Pancreas (tissue), 10 donors: ENCODE measurements around the gene RANBP6. TPM values are rescaled to one million over a fixed set of nuclear protein-coding genes. Genes with fewer than 3 reads are reported as not detected.

Experiments used
- ATAC-seq, 4 donors: fragments of 200-7000 bp; cut with Tn5 transposase; one replicate each; pipeline versions ENCODE4 v1.8.0 to v1.9.1; 2020; ENCODE audit warnings: mild to moderate bottlenecking in 4 of 4, moderate library complexity in 4 of 4
- DNase-seq, 6 donors: peaks; one replicate each; pipeline ENCODE4 v3.0.0-alpha.2; 2020
- FAIRE-seq: peaks from 2 replicates; lab custom pipeline; 2012; peaks lifted over from hg19 to GRCh38; lab: Jason Lieb, UNC
- H3K27ac ChIP-seq, 4 donors: fragments of 200-600 bp; sonication (generic); 1 replicate in 3 of 4; 2 replicates in 1 of 4; pipeline versions ENCODE4 v1.5.0 to v1.8.0; 2020
- H3K27me3 ChIP-seq, 4 donors: fragments of 200-600 bp; one replicate each; pipeline ENCODE4 v1.8.0; 2021
- H3K36me3 ChIP-seq, 3 donors: fragments of 200-600 bp; sonication (generic) in 1 of 3; one replicate each; pipeline versions ENCODE4 v1.5.0 to v1.8.0; 2020 to 2021
- H3K4me1 ChIP-seq, 3 donors: fragments of 200-600 bp; one replicate each; pipeline ENCODE4 v1.8.0; 2021
- H3K4me3 ChIP-seq, 4 donors: fragments of 200-600 bp; sonication (generic) in 2 of 4; one replicate each; pipeline versions ENCODE4 v1.5.0 to v1.8.0; 2020 to 2021
- H3K9me3 ChIP-seq, 4 donors: fragments of 200-600 bp; one replicate each; pipeline ENCODE4 v1.8.0; 2021
- WGBS, 2 donors: extraction: QIAGEN DNeasy Blood & Tissue Kit; methylation state at CpG; one replicate each; pipeline ENCODE4 v1.1.7; 2013; 5-methylcytosine and 5-hydroxymethylcytosine counted together
- intact Hi-C, 3 donors: fragments of 100-400 bp; cut with DNase I; formaldehyde crosslinking; loops; one replicate each; pipeline versions ENCODE4 v1.11.1 to v1.14.2; 2022
- polyA plus RNA-seq, 2 donors: library from polyadenylated mRNA; stranded (reverse); fragments of 200-250 nt; gene quantifications; one replicate each; pipeline ENCODE4 v1.2.3, GENCODE V29; 2013
- total RNA-seq, 6 donors: library from RNA; stranded (reverse); fragmentation: NEBNext Ultra II Directional in 4 of 6; extraction: Animal tissue kit (Norgen Biotek cat#: 25700) in 4 of 6; gene quantifications; one replicate each; pipeline versions ENCODE4 v1.2.1 to v1.2.4, GENCODE V29; 2021 to 2023
- TF ChIP-seq, protein P1 (sequence below), 4 donors: fragments of 200-600 bp; sonication (generic) in 3 of 4; IDR thresholded peaks; one replicate each; pipeline versions ENCODE4 v1.5.0 to v1.8.0; 2021; ENCODE audit warnings: antibody characterized with exemption in 4 of 4
- donor health status: healthy with polysubstance abuse.
- donor health status: DM: no; HTN: no; CAD: no; lungs with moderate emphysema.
- donor health status: DM: no; HTN: no; CAD: no.
- donor health status: control.
- donor health status: control.
- donor health status: Bipolar disorder and iron deficiency.
- donor health status: DM: yes; HTN: yes; CAD: no.
- donor health status: DM: no; HTN: no; CAD: no.
- donor health status: DM: no; HTN: no; CAD: no.
- donor health status: DM: yes; HTN: yes; CAD: no.

The RANBP6 gene
- total and polyA plus RNA-seq, 8 donors = 2.9 to 9.4 (median 5.1) TPM

GRCh38 chr9:6052293-6052919 lies 37.0 kb upstream of the RANBP6 start:
- Histone ChIP-seq H3K9me3 (no peaks in the 10 kb centered on the region), H3K27me3 (no peaks in the 10 kb centered on the region), H3K27ac (no peak overlapping the region), H3K4me1 (no peaks in the 10 kb centered on the region), H3K36me3 (no peaks in the 10 kb centered on the region), H3K4me3 (no peak overlapping the region)
- no peak for ATAC-seq
- no peak for FAIRE-seq
- DNase-seq = no peak
- TF ChIP-seq, protein P1, sequence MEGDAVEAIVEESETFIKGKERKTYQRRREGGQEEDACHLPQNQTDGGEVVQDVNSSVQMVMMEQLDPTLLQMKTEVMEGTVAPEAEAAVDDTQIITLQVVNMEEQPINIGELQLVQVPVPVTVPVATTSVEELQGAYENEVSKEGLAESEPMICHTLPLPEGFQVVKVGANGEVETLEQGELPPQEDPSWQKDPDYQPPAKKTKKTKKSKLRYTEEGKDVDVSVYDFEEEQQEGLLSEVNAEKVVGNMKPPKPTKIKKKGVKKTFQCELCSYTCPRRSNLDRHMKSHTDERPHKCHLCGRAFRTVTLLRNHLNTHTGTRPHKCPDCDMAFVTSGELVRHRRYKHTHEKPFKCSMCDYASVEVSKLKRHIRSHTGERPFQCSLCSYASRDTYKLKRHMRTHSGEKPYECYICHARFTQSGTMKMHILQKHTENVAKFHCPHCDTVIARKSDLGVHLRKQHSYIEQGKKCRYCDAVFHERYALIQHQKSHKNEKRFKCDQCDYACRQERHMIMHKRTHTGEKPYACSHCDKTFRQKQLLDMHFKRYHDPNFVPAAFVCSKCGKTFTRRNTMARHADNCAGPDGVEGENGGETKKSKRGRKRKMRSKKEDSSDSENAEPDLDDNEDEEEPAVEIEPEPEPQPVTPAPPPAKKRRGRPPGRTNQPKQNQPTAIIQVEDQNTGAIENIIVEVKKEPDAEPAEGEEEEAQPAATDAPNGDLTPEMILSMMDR (IDR thresholded peaks at IDR 0.05) = no peak
- intact Hi-C loops = loop anchor here in 1 of 3 donors (5.0 kb wide), 1 partner anchor 255 kb away; no protein-coding TSS in a partner anchor
- 73 to 77% methylated on average over 2 of the region's 2 CpGs for WGBS, 2 donors

- no peaks in the 10 kb centered on the region for H3K27me3 ChIP-seq
- H3K4me1 ChIP-seq = no peaks in the 10 kb centered on the region
- TF ChIP-seq, protein P1 (IDR thresholded peaks at IDR 0.05) = no peak
- no peaks in the 10 kb centered on the region for H3K9me3 ChIP-seq
- intact Hi-C loops = loop anchor here in 1 of 3 donors (5.0 kb wide), 1 partner anchor 256 kb away; no protein-coding TSS in a partner anchor
- WGBS, 2 donors = 88 to 95% methylated on average over 2 of the region's 2 CpGs
- no peaks in the 10 kb centered on the region for H3K36me3 ChIP-seq
- DNase-seq (no peak), FAIRE-seq (no peak), ATAC-seq (no peak)
- H3K4me3 ChIP-seq = no peak overlapping the region
- no peak overlapping the region for H3K27ac ChIP-seq
Observed at GRCh38 chr9:6051511-6051950, 36.1 kb upstream of the RANBP6 start.

DNA sequence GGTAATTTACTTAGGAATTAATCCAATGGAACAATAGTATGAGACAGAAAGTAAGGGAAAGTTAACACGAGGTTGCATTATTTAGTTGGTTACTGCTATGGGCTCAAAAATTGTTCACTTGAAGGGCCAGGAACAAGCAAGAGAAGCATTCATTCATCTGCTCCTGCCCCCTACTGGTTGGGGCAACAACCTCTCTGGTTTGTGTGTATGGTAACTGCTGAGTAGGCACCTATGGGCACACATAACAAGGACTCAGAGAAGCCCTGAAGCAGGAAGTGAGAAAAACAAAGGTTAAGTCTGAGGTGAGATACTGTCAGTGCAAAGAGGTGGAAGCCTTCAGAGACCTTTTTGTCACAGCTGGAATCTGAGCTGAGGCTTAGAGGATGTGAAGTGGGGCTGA lies 34.4 kb upstream of the RANBP6 start:
- peak; percentile 31 to 69 (median 51) for ATAC-seq
- H3K4me1 ChIP-seq = peaks cover 0 to 4% (median 2%) of the 10 kb centered on the region in 3 donors
- DNase-seq = peak in 1 of 6 donors; percentile 23
- H3K4me3 ChIP-seq = no peak overlapping the region
- no peak for FAIRE-seq
- no peak overlapping the region for H3K27ac ChIP-seq
- WGBS, 2 donors = 33 to 38% methylated on average over 1 of the region's 1 CpG
- H3K27me3 ChIP-seq = no peaks in the 10 kb centered on the region
- TF ChIP-seq, protein P1 (IDR thresholded peaks at IDR 0.05) = peak in 2 of 4 donors; percentile 14 to 18
- no peaks in the 10 kb centered on the region for H3K36me3 ChIP-seq
- H3K9me3 ChIP-seq = no peaks in the 10 kb centered on the region
- intact Hi-C loops = loop anchor here in 2 of 3 donors (5.0 to 10.0 kb wide), 3 partner anchors 162 to 258 kb away; no protein-coding TSS in a partner anchor

- H3K27me3 ChIP-seq = no peaks in the 10 kb centered on the region
- WGBS, 2 donors = 54 to 69% methylated on average over 1 of the region's 1 CpG
- no peak for FAIRE-seq
- H3K36me3 ChIP-seq = no peaks in the 10 kb centered on the region
- H3K4me3 ChIP-seq = no peak overlapping the region
- intact Hi-C loops = loop anchor here in 2 of 3 donors (5.0 to 10.0 kb wide), 2 partner anchors 161 to 163 kb away; no protein-coding TSS in a partner anchor
- no peak overlapping the region for H3K27ac ChIP-seq
- no peak for DNase-seq
- H3K9me3 ChIP-seq = no peaks in the 10 kb centered on the region
- TF ChIP-seq, protein P1 (IDR thresholded peaks at IDR 0.05) = no peak
- H3K4me1 ChIP-seq = peaks cover 0 to 10% (median 6%) of the 10 kb centered on the region in 3 donors
- ATAC-seq = no peak
Observed at GRCh38 chr9:6048039-6048438, 32.6 kb upstream of the RANBP6 start.

DNA sequence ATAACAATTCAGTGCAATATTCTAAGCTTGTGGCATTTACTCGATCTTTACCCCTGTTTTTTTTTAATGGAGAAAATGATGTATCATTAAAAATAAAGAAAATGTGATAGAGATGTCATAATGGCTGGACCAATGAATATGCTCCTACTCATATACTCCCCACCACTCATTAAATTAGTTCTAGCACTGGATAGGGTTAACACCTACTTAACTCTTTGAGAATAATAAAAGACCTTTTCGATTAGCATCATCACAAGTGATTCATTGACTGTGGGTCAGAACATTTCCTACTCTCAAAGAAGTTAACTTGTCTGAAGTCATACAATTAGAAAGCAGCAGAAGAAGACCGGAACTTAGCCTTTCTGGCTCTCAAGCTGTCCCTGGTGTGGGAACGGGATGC lies 31.6 kb upstream of the RANBP6 start:
- FAIRE-seq = no peak
- no peaks in the 10 kb centered on the region for H3K27me3 ChIP-seq
- H3K9me3 ChIP-seq = no peaks in the 10 kb centered on the region
- H3K4me1 ChIP-seq = peaks cover 0 to 10% (median 6%) of the 10 kb centered on the region in 3 donors
- ATAC-seq = no peak
- no peak overlapping the region for H3K4me3 ChIP-seq
- intact Hi-C loops = loop anchor here in 2 of 3 donors (5.0 to 10.0 kb wide), 2 partner anchors 160 to 162 kb away; no protein-coding TSS in a partner anchor
- TF ChIP-seq, protein P1 (IDR thresholded peaks at IDR 0.05) = no peak
- 73 to 85% methylated on average over 4 of the region's 4 CpGs for WGBS, 2 donors
- no peaks in the 10 kb centered on the region for H3K36me3 ChIP-seq
- no peak for DNase-seq
- no peak overlapping the region for H3K27ac ChIP-seq
